Measurements from ENCODE around the gene SMCO4.
A peak's percentile ranks its signal among the peaks of the same experiment; 100 is the strongest.
"Not testable (repeated sequence)": the region's sequence is repeated elsewhere in the genome, so short reads cannot be mapped to it uniquely, and the experiment has no call there.

SMCO4 gene

GRCh38 chr11:93543292-93543977 lies at the start of gene SMCO4:
Gene SMCO4, minus strand, starts transcription at chr11:93543391. Its CDS starts 64,202 bp downstream, at chr11:93479189.
- peak; percentile 54 to 56 for DNase-seq (ENCODE audit: low read depth in 2 of 2)

- no peak for DNase-seq (ENCODE audit: low read depth in 2 of 2)
Measured at GRCh38 chr11:93591247-93591898, 48.2 kb upstream of the SMCO4 start.

GRCh38 chr11:93589347-93589746 lies 46.2 kb upstream of the SMCO4 start:
- DNase-seq (ENCODE audit: low read depth in 2 of 2), result no peak

- no peak for DNase-seq (ENCODE audit: low read depth in 2 of 2)
Measured at GRCh38 chr11:93587858-93588581, 44.8 kb upstream of the SMCO4 start.

GRCh38 chr11:93587425-93587824 lies 44.2 kb upstream of the SMCO4 start:
- DNase-seq (ENCODE audit: low read depth in 2 of 2), result not testable (repeated sequence)

- no peak for DNase-seq (ENCODE audit: low read depth in 2 of 2)
Measured at GRCh38 chr11:93585758-93586157, 42.6 kb upstream of the SMCO4 start.

- no peak for DNase-seq (ENCODE audit: low read depth in 2 of 2)
Measured at GRCh38 chr11:93583490-93583889, 40.3 kb upstream of the SMCO4 start.

GRCh38 chr11:93579187-93579751 lies 36.1 kb upstream of the SMCO4 start:
- DNase-seq (ENCODE audit: low read depth in 2 of 2), result no peak

GRCh38 chr11:93577286-93577685 lies 34.1 kb upstream of the SMCO4 start:
- peak; percentile 21 to 35 for DNase-seq (ENCODE audit: low read depth in 2 of 2)

GRCh38 chr11:93576870-93577269 lies 33.7 kb upstream of the SMCO4 start:
- peak in 1 of 2 experiments; percentile 1 for DNase-seq (ENCODE audit: low read depth in 2 of 2)

- no peak for DNase-seq (ENCODE audit: low read depth in 2 of 2)
Measured at GRCh38 chr11:93574638-93575220, 31.5 kb upstream of the SMCO4 start.

GRCh38 chr11:93573184-93573583 lies 30.0 kb upstream of the SMCO4 start:
- DNase-seq (ENCODE audit: low read depth in 2 of 2), result no peak

GRCh38 chr11:93572621-93573020 lies 29.4 kb upstream of the SMCO4 start:
- DNase-seq (ENCODE audit: low read depth in 2 of 2), result no peak

GRCh38 chr11:93572171-93572570 lies 29.0 kb upstream of the SMCO4 start:
- DNase-seq (ENCODE audit: low read depth in 2 of 2), result no peak

GRCh38 chr11:93571612-93572011 lies 28.4 kb upstream of the SMCO4 start:
- DNase-seq (ENCODE audit: low read depth in 2 of 2), result no peak

- DNase-seq (ENCODE audit: low read depth in 2 of 2), result peak in 1 of 2 experiments; percentile 3
Measured at GRCh38 chr11:93570759-93571413, 27.7 kb upstream of the SMCO4 start.

GRCh38 chr11:93569496-93569895 lies 26.3 kb upstream of the SMCO4 start:
- no peak for DNase-seq (ENCODE audit: low read depth in 2 of 2)

- DNase-seq (ENCODE audit: low read depth in 2 of 2), result no peak
Measured at GRCh38 chr11:93568726-93569125, 25.5 kb upstream of the SMCO4 start.

GRCh38 chr11:93567401-93567895 lies 24.3 kb upstream of the SMCO4 start:
- no peak for DNase-seq (ENCODE audit: low read depth in 2 of 2)

- DNase-seq (ENCODE audit: low read depth in 2 of 2), result no peak
Measured at GRCh38 chr11:93564895-93565294, 21.7 kb upstream of the SMCO4 start.

GRCh38 chr11:93563857-93564256 lies 20.7 kb upstream of the SMCO4 start:
- DNase-seq (ENCODE audit: low read depth in 2 of 2), result no peak
